HG03565 (cell line): ENCODE data around the gene SCRN2.

ENCODE experiments used
- ATAC-seq: cut with Tn5 transposase; IDR thresholded peaks from one replicate; pipeline ENCODE4 v1.9.1; 2021; ENCODE audit warnings: mild to moderate bottlenecking, moderate library complexity; ENCODE audit not compliant: unreplicated experiment

Gene SCRN2

GRCh38 chr17:47808036-47808829, 32.8 kb downstream of the SCRN2 start:
- no peak for ATAC-seq

DNA sequence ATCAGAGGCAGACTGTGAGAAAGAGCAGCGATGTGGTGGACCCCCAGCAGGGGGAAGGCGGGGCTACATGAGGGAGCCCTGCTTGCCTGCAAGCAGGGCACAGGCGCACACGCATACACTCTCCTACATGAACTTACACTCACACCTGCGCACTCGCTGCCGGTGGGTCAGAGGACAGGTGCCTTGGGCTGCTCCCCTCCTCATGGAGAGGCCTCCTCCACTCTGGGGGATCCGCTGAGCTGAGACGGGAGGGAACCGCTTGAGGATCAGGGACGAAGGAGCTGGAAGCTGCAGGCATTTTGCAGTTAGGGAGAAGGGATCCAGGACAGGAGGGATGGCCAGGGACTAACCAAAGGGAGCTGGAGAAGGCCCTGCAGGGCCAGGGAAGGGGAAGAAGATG, 33.7 kb downstream of the SCRN2 start:
- no peak for ATAC-seq

- ATAC-seq = no peak
Measured at GRCh38 chr17:47806913-47807255, 34.2 kb downstream of the SCRN2 start.

DNA sequence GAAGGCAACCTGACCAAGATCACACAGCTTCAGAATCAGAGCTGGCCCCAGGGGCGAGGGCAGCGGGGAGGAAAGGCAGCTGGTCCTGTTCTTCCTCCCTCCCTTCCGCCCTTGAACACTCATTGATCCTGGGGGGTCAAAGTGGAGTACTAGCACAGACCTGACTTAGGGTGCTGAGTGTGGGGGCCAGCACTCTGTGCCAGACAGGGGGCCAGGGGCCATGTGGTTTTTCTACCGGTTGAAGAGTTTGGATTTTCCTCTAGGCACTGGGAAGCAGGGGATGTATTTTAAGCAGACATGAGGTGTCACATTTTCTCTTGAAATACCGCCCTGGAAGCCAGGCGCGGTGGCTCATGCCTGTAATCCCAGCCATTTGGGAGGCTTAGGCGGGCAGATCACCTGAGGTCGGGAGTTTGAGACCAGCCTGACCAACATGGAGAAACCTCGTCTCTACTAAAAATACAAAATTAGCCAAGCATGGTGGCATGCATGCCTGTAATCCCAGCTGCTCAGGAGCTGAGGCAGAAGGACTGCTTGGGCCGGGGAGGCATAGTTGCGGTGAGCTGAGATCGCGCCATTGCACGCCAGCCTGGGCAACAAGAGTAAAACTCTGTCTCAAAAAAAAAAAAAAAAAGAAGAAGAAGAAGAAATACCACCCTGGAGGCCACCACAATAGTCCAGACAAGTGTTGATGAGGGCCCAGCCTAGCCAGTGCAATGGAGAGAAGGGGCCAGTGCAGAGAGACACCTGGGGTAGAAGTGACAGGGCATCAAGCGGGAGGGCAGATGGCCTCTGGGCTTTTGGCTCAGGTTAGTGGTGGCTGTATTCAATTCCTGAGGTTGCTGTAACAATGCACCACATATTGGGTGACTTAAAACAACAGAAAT, 34.8 kb downstream of the SCRN2 start:
- no peak for ATAC-seq

DNA sequence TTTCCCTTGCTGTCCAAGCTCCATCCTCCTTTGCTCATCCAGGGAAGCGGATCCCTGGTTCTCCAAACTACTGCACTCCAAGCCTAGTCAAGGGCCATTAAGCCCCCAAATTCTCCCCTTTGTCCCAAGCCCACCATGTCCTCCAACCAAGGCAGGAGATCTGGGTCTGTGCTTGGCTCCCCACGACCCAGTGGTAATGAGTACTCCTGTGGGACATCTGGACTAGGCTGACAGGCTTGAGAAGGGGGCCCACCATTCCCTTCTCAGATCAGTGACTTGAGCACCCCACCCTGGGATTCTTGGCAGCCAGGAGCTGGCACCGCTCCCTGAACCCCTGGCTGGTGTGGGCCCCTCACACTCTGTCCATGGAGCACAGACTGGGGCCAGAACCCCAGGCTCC, 36.6 kb downstream of the SCRN2 start:
- no peak for ATAC-seq

- ATAC-seq = no peak
Measured at GRCh38 chr17:47803751-47804150, 37.3 kb downstream of the SCRN2 start.

GRCh38 chr17:47803201-47803600, 37.9 kb downstream of the SCRN2 start:
- no peak for ATAC-seq

- no peak for ATAC-seq
Measured at GRCh38 chr17:47802341-47803022, 38.6 kb downstream of the SCRN2 start.

DNA sequence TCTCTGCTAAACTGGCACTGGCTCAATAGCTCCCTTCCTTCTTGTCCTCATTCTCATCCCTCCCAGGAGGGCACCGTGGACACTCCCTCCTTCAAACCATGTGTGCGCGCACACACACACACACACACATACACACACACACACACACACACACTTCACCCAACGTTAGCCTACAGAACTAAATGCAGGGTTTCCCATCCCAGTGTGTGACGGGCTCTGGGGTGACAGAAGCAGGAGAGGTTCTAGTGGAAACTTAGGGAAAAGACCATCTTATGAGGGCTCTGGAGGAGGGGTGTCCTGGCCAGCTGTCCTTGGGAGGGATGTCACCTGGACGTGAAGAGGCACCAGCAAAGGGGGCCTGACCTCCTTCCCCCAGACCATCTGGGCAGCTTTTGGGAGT, 39.2 kb downstream of the SCRN2 start:
- ATAC-seq = no peak

DNA sequence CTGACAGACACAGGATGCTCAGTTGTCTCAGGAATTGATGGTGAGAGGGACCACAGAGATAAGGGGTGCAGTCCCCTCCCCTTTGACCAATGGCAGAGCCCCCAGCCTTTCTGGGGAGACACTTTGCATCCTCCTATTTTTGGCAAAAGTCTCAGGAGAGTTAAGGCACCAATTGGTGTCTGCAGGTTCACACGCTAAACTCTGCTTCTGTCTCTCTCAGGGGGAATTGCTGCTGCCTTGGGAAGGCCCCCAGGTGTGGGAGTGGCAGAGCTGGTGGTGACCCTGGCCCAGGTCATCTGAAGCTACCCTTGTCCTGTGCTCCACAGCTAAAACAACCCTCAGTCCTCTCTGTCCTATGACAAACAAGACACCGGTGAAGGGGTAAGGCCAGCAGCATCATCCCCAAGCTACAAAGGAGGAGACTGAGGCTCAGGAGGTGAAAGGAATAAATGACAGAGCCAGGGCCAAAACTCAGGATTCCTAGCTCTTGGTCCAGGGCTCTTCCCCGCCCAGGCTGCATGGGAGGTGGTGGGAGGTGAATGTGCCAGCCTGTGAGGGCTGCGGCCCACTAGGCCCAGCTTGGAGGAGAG, 39.8 kb downstream of the SCRN2 start:
- no peak for ATAC-seq

DNA sequence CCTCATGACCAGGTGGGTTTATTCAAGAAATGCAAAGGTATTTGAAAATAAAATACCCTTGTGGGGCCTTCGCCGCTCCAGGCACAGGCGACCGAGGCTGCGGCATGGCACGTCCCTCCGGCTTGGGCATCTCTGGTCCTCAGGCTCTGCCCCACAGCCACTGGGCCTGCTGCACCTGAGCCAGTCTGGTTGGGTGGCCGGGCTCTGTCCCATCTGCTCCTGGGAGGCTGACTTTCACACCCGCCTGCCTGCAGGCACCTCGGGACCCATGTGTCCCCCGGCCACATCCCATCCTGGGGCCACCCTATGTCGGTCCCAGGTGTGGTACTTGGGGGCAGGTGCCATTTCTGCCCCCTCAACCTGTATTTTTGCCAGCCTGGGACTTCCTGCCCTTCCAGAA, 40.4 kb downstream of the SCRN2 start:
- no peak for ATAC-seq

- ATAC-seq = no peak
Measured at GRCh38 chr17:47797797-47798196, 43.3 kb downstream of the SCRN2 start.

DNA sequence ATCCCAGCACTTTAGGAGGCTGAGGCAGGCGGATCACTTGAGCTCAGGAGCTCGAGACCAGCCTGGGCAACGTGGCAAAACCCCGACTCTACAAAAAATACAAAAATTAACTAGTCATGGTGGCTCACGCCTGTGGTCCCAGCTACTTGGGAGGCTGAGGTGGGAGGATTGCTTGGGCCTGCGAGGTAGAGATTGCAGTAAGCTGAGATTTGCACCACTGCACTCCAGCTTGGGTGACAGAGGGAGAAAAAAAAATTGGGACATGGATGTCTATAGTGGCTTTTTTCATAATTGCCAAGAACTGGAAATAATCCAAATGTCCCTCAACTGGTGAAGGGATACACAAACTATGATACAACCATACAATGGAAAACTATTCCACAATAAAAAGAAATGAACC, 48.1 kb downstream of the SCRN2 start:
- no peak for ATAC-seq

GRCh38 chr17:47792457-47792856, 48.6 kb downstream of the SCRN2 start:
- no peak for ATAC-seq

- no peak for ATAC-seq
Measured at GRCh38 chr17:47791025-47791424, 50.0 kb downstream of the SCRN2 start.

- no peak for ATAC-seq
Measured at GRCh38 chr17:47789611-47790561, 51.2 kb downstream of the SCRN2 start.
